H1 (cell line): Measurements from ENCODE around the gene SEMA3G. TPM values are rescaled to one million over a fixed set of nuclear protein-coding genes. Genes with fewer than 3 reads are reported as not detected.

ENCODE experiments used
- CTCF ChIP-seq, 3 experiments: IDR thresholded peaks; 1 replicate in 2 of 3; 2 replicates in 1 of 3; pipeline versions ENCODE4 v1.5.1 to v1.6.1; 2011; ENCODE audit warnings: low read length in 3 of 3, mild to moderate bottlenecking in 3 of 3, inconsistent platforms in 2 of 3, low read depth in 1 of 3, moderate library complexity in 1 of 3; ENCODE audit not compliant: insufficient read depth in 1 of 3; ENCODE audit errors: control extremely low read depth in 1 of 3
- EGR1 ChIP-seq: IDR thresholded peaks from 2 replicates; pipeline ENCODE4 v1.6.1; 2011; ENCODE audit warnings: low read depth, low read length, borderline replicate concordance
- EZH2 ChIP-seq: fragments of 200-600 bp; sonication (generic); IDR thresholded peaks from 2 replicates; pipeline ENCODE4 v1.7.1; 2012; ENCODE audit warnings: low read depth, mild to moderate bottlenecking, moderate library complexity, low read length, inconsistent platforms; ENCODE audit not compliant: severe bottlenecking
- RXRA ChIP-seq: IDR thresholded peaks from 2 replicates; pipeline ENCODE4 v1.6.1; 2011; ENCODE audit warnings: low read depth, mild to moderate bottlenecking, low read length, moderate library complexity; ENCODE audit not compliant: insufficient read depth
- TAF1 ChIP-seq: IDR thresholded peaks from 2 replicates; pipeline ENCODE4 v1.6.1; 2011; ENCODE audit warnings: mild to moderate bottlenecking, low read depth, low read length
- polyA plus RNA-seq, 7 experiments: library from polyadenylated mRNA; depleted of rRNA in 3 of 7; stranded (reverse) in 5 of 7; unstranded in 2 of 7; fragments of >200 nt in 5 of 7; fragments of 200-250 nt in 2 of 7; gene quantifications; 1 replicate in 5 of 7; 2 replicates in 1 of 7; 4 replicates in 1 of 7; pipeline versions ENCODE4 v1.2.1 to v1.2.3, GENCODE V29; 2011 to 2013; ENCODE audit warnings: missing spikeins in 2 of 7, mixed read lengths in 2 of 7
- total RNA-seq: library from RNA; stranded (reverse); fragmentation: NEBNext Ultra II Directional; extraction: Animal tissue kit (Norgen Biotek cat#: 25700); gene quantifications from 2 replicates; pipeline ENCODE4 v1.2.1, GENCODE V29; 2021

The SEMA3G gene
- total and polyA plus RNA-seq, 2 of the 8 experiments (the other 6 are each of a cell fraction or from before 2014, with no cell fraction given): 0.95 to 1.5 TPM

GRCh38 chr3:52433328-52433995 is 11.4 kb downstream of the SEMA3G start (continued):
- TF ChIP-seq CTCF (IDR thresholded peaks at IDR 0.05; ENCODE audit: control extremely low read depth in 1 of 3, insufficient read depth in 1 of 3, low read depth in 1 of 3, low read length in 3 of 3) (no peak), TAF1 (no peak), EZH2 (no peak), RXRA (no peak), EGR1 (no peak)
